GM23248 (cell line): ENCODE measurements around the gene RAB8A.

Source experiments
- EZH2 ChIP-seq: fragments of 200-600 bp; sonication (generic); IDR thresholded peaks from 2 replicates; pipeline ENCODE4 v1.6.1; 2018; ENCODE audit warnings: antibody characterized with exemption, mild to moderate bottlenecking; ENCODE audit not compliant: insufficient read depth, poor library complexity, severe bottlenecking
- EZH2phosphoT487 ChIP-seq: fragments of 200-600 bp; sonication (generic); IDR thresholded peaks from 2 replicates; pipeline ENCODE4 v1.6.1; 2018; ENCODE audit warnings: antibody characterized with exemption, moderate library complexity, mild to moderate bottlenecking, low read depth; ENCODE audit not compliant: insufficient read depth

DNA sequence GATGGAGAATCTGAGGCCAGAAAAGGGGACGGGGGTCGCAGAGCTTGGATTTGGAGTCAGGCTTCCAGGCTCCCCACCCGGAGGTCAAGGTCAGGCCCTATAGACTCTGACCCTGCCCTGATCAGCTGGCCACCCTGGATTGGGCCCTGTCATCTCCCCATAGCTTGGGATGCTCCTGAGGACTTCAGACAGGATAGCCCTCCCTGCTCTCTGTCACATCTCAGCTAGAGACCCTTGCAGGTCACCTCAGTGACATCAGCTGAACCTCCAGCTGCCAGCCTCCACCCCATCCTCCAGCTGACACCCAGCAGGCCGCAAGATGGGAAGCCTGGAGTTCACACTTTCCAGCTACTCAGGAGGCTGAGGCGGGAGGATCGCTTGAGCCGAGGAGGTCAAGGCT lies 38.2 kb upstream of the RAB8A start:
- TF ChIP-seq EZH2 (no peak), EZH2phosphoT487 (no peak)
